ENCODE measurements around the gene RSAD1. TPM values are rescaled to one million over a fixed set of nuclear protein-coding genes. Genes with fewer than 3 reads are reported as not detected.

Gene RSAD1
- total RNA-seq, 2 donors from 2014 or later = 26.6 to 35.8 TPM

DNA sequence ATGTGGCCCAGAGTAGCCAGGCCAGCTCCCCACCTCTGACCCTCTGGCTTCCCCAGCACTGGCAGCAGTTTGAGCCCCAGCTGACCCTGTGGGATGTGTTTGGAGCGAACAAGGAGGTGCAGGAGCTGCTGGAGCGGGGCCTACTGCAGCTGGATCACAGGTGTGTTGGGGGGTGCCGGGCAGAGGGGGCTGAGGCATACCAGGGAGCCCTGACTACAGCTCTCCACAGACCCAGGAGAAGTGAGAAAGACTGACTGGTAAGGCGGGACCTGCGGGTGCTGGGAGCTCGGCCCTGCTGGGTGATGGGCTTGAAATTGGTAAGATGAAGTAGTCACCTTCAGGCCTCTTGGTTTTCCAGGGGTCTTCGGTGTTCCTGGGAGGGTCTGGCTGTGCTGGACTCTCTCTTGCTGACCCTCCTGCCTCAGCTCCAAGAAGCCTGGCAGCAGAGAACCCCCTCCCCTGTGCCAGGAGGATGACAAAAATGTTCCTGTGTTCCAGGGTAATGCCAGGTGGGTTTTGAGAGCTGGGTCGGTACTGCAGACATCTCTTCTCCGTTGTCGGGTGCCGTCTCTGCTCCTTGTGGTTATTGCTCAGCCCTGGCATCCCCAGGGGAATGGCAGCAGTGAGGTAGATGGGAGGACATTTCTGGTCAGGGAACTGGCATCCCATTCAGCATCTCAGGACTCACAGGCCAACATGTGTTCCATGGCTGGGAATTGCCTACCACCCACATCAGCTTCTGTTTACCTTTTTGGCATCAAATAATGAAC lies 5.9 kb downstream of the RSAD1 start:
- no peaks in the 10 kb centered on the region for H3K9me3 ChIP-seq (ENCODE audit: control insufficient read depth, low read length)
- Mint-ChIP-seq H3K4me1 (peaks cover 1% of the 10 kb centered on the region), H3K9me3 (no peaks in the 10 kb centered on the region), H3K27ac (no peak overlapping the region), H3K27me3 (ENCODE audit: insufficient read depth) (no peaks in the 10 kb centered on the region), H3K4me3 (no peak overlapping the region), H3K36me3 (ENCODE audit: low read depth) (peaks cover 23% of the 10 kb centered on the region)
- WGBS, 2 experiments (ENCODE audit: insufficient coverage in 1 of 2, insufficient read length in 1 of 2) = 91 to 94% methylated on average over 10 to 11 of the region's 11 CpGs
- H3K36me3 ChIP-seq (ENCODE audit: control insufficient read depth, insufficient read depth, low read length) = peaks cover 24% of the 10 kb centered on the region
- no peak overlapping the region for H3K9ac ChIP-seq (ENCODE audit: extremely low read depth, low read length, poor library complexity, severe bottlenecking)
- H3K27me3 ChIP-seq (ENCODE audit: control insufficient read depth, insufficient read depth, low read length, poor library complexity, severe bottlenecking) = no peaks in the 10 kb centered on the region
- H3K27ac ChIP-seq (ENCODE audit: low read depth, low read length) = no peak overlapping the region
- DNase-seq = no peak
- no peak overlapping the region for H3K4me3 ChIP-seq (ENCODE audit: low read length)
- TF ChIP-seq, protein P1, sequence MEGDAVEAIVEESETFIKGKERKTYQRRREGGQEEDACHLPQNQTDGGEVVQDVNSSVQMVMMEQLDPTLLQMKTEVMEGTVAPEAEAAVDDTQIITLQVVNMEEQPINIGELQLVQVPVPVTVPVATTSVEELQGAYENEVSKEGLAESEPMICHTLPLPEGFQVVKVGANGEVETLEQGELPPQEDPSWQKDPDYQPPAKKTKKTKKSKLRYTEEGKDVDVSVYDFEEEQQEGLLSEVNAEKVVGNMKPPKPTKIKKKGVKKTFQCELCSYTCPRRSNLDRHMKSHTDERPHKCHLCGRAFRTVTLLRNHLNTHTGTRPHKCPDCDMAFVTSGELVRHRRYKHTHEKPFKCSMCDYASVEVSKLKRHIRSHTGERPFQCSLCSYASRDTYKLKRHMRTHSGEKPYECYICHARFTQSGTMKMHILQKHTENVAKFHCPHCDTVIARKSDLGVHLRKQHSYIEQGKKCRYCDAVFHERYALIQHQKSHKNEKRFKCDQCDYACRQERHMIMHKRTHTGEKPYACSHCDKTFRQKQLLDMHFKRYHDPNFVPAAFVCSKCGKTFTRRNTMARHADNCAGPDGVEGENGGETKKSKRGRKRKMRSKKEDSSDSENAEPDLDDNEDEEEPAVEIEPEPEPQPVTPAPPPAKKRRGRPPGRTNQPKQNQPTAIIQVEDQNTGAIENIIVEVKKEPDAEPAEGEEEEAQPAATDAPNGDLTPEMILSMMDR (conservative IDR thresholded peaks at IDR 0.05) = no peak
- H3K4me1 ChIP-seq (ENCODE audit: control insufficient read depth, insufficient read depth, low read length) = no peaks in the 10 kb centered on the region

DNA sequence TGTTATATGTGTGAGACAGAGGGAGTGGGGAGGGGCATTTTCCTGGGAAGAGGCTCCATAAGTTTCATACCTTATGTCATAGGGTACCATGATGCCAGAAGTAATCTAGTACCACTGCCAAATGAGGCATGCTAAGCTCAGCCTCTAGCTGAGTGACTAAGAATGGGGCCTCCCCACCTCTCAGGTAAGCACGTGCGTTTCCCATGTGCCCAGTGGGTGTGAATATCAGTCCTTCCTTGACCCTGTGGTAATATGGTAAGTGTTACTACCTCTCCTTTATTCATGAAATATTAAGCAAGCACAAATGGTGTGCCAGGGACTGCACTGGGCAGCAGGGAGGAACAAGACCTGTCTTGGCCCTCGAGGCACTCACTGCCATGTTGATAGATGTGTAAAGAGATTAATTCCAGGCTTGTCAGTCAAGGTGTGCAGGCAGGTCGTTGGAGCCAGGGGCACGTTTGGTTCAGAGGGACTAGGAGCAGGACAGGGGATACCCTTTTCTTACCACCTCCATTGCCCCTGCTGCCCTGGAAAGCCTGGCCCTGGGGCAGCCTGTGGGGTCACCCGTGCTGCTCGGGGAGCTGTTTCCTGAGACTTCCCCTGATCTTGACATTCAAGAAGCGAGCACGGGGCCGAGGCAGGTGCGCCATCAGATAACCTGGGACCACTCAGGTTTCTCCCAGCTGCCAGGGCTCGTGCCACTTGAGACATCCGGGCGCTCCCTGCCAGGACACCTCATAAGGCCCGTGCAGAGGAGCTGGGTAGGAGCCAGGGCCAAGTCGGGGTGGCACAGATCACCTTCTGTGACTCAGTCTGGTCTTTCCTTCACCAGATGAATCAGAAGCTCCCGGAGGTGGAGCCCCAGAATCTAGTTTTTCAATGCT lies 8.8 kb downstream of the RSAD1 start:
- H3K4me1 ChIP-seq (ENCODE audit: control insufficient read depth, insufficient read depth, low read length) = no peaks in the 10 kb centered on the region

GRCh38 chr17:50488880-50489279 lies 10.2 kb downstream of the RSAD1 start:
- H3K27me3 ChIP-seq (ENCODE audit: control insufficient read depth, insufficient read depth, low read length, poor library complexity, severe bottlenecking) = no peaks in the 10 kb centered on the region
- WGBS, 2 experiments (ENCODE audit: insufficient coverage in 1 of 2, insufficient read length in 1 of 2) = 90 to 94% methylated on average over 2 of the region's 2 CpGs

More for the DNA sequence above, 8.8 kb downstream of the RSAD1 start:
- Histone ChIP-seq H3K9me3 (ENCODE audit: control insufficient read depth, low read length) (no peaks in the 10 kb centered on the region), H3K27ac (ENCODE audit: low read depth, low read length) (no peak overlapping the region), H3K36me3 (ENCODE audit: control insufficient read depth, insufficient read depth, low read length) (peaks cover 21% of the 10 kb centered on the region), H3K27me3 (ENCODE audit: control insufficient read depth, insufficient read depth, low read length, poor library complexity, severe bottlenecking) (no peaks in the 10 kb centered on the region), H3K4me3 (ENCODE audit: low read length) (no peak overlapping the region), H3K9ac (ENCODE audit: extremely low read depth, low read length, poor library complexity, severe bottlenecking) (no peak overlapping the region)
- WGBS, 2 experiments (ENCODE audit: insufficient coverage in 1 of 2, insufficient read length in 1 of 2) = 91 to 97% methylated on average over 13 to 17 of the region's 17 CpGs
- no peak overlapping the region for H3K4me3 Mint-ChIP-seq
- DNase-seq = no peak
- peaks cover 20% of the 10 kb centered on the region for H3K36me3 Mint-ChIP-seq (ENCODE audit: low read depth)
- TF ChIP-seq, protein P1 (conservative IDR thresholded peaks at IDR 0.05) = no peak
- H3K27ac Mint-ChIP-seq = no peak overlapping the region
- no peaks in the 10 kb centered on the region for H3K9me3 Mint-ChIP-seq
- H3K4me1 Mint-ChIP-seq = no peaks in the 10 kb centered on the region
- H3K27me3 Mint-ChIP-seq (ENCODE audit: insufficient read depth) = no peaks in the 10 kb centered on the region

More at GRCh38 chr17:50488880-50489279, 10.2 kb downstream of the RSAD1 start:
- Histone ChIP-seq H3K9ac (ENCODE audit: extremely low read depth, low read length, poor library complexity, severe bottlenecking) (no peak overlapping the region), H3K27ac (ENCODE audit: low read depth, low read length) (no peak overlapping the region), H3K9me3 (ENCODE audit: control insufficient read depth, low read length) (no peaks in the 10 kb centered on the region), H3K4me3 (ENCODE audit: low read length) (no peak overlapping the region), H3K36me3 (ENCODE audit: control insufficient read depth, insufficient read depth, low read length) (peaks cover 16% of the 10 kb centered on the region), H3K4me1 (ENCODE audit: control insufficient read depth, insufficient read depth, low read length) (no peaks in the 10 kb centered on the region)
- Mint-ChIP-seq H3K4me3 (no peak overlapping the region), H3K27ac (no peak overlapping the region), H3K36me3 (ENCODE audit: low read depth) (peaks cover 15% of the 10 kb centered on the region), H3K4me1 (no peaks in the 10 kb centered on the region), H3K27me3 (ENCODE audit: insufficient read depth) (no peaks in the 10 kb centered on the region), H3K9me3 (no peaks in the 10 kb centered on the region)
- TF ChIP-seq, protein P1 (conservative IDR thresholded peaks at IDR 0.05) = no peak
- DNase-seq = no peak

All from endodermal cell (in vitro differentiated cells).